ENCODE data around the gene POLR2J2.
"Not testable (repeated sequence)": the region's sequence is repeated elsewhere in the genome, so short reads cannot be mapped to it uniquely, and the experiment has no call there.

- not testable (repeated sequence) for TF ChIP-seq CTCF, EP300, POLR2A (IDR thresholded peaks at IDR 0.05)
These were observed 42.2 kb upstream of the POLR2J2 start for GRCh38 chr7:102713691-102714080.

Measured in tibial nerve (tissue), 4 donors.